Femur (tissue), 1 donor: ENCODE data around the gene MLLT10.
A peak's percentile ranks its signal among the peaks of the same experiment; 100 is the strongest.

Source experiments
- DNase-seq: peaks from one replicate; pipeline ENCODE4 v3.0.0-alpha.2; 2017

The MLLT10 gene

DNA sequence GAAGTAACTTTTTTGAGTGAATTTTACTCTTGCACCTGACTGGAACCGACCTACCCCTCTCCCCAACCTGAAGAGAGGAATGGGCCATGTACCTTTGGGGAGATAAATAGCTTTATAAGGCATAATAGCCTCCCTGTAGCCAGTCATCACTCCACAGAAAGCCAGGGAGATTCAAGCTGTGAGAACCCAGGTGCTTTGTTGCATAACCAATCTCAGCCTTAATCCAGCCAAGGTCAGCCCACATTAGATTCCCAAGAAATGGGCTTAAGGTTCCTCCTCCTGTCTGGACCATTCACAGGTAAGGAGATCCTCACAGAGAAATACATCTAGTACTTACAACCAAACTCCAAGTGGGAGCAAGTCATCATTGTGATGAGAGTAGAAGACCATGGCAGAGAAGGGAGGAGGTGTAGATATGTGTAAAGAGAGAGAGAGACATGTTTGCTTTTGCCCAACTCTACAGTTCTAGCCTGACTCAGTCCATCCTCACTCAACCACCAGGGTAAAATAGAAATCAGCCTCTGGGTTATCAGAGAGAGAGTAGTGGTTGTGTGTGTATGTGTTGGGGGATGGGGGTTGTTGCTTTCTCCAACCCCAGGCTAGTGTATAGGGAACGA, 32.2 kb upstream of the MLLT10 start:
- DNase-seq = no peak

DNA sequence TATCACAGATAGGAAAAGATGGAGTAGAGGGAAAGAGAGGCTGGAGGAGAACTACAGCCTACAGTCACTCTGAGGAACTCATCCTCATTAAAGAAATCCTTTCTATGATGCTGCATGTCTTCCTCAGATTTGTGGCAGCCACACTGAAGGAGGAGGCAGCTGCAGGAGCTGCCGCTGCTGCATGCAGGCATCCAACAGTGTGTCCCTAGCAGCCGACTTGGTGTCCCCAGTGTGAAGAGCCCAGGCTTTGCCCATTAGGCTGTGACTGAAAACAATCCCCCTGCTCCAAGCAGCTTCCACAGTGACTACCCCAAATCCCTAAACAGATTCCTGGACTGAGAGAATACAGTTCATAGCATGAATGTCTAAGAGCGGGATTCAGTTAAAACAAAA, 31.7 kb upstream of the MLLT10 start:
- no peak for DNase-seq

DNA sequence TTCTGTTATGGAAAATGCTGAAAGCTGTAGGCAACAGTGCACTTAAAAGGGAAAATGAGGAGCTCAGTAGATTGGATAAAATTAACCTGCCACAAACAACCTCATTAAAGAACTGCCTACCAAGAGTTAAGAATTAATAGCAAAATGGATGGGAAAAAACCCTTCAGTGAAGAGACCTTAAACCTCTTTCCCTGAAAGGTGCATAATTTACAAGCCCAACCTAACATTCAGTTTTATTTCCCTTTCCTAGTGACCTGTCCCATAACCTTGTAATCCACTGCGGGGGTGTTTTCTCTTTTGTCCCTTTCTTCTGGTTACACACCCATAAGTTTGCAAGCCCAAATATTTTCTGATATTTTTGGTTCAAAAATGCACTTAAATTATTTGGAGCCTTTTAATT, 30.5 kb upstream of the MLLT10 start:
- no peak for DNase-seq

DNA sequence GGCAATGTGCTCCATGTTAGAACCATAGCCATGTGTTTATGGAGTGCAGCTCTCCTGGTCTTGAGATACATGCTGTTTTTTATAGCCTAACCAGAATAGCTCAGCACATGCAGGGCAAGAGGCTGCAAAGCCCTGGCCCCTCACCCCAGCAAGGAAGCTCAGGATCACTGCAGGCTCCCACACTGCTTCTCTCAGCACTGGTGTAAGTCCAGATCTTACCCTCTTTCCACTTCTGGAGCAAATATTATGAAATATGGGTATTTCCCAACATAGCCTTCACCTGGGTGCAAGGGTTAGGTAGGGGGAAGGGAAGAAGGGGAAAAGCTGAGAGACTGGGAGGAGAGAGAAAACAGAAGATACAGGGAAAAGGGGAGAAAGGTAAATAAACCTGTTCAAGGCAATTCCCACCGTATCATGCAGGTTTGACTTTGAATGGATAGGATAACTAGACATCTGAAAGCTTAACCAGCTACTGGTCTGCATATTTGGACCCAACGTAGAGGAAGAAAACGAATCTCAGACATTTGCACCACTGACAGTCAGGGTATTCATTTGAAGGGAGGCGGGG, 28.2 kb upstream of the MLLT10 start:
- DNase-seq = no peak

DNA sequence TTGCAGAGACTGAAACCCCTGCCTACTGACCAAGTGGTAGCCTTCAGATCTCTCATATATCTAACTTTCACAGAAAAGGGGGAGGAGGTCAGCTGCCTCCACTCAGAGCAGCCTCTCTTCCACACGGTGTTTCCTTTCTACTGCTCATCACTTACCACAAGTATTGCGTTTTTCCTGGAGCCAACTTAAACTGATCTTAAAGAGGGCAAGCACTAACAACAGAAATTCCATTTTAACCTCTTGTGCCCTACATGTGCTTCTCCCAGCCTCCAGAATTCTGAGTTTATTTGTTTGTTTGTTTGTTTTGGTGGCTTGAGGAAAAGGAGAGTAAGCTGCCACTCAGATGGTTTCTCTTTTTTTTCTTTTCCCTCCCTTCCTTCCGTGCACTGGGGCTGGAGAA, 27.7 kb upstream of the MLLT10 start:
- DNase-seq = no peak

DNA sequence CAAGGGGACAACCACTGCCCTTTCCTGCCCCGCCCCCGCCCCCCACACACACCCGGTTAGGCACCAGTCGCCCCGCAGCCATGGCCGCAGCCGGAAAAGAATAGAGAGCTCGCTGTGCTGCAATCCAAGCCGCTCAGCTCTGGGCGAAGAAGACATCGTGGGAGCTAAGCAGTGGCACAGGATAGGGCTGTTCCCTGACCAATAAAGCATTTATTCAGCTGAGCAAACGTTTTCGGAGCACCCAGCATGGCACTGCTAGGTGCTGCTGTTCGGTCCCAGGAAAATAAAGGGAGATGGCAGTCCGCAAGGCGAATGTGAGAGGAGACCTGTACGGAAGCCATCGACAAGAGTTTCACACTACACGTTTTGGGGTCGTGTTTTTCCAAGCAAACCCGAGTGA, 26.9 kb upstream of the MLLT10 start:
- DNase-seq = no peak

DNA sequence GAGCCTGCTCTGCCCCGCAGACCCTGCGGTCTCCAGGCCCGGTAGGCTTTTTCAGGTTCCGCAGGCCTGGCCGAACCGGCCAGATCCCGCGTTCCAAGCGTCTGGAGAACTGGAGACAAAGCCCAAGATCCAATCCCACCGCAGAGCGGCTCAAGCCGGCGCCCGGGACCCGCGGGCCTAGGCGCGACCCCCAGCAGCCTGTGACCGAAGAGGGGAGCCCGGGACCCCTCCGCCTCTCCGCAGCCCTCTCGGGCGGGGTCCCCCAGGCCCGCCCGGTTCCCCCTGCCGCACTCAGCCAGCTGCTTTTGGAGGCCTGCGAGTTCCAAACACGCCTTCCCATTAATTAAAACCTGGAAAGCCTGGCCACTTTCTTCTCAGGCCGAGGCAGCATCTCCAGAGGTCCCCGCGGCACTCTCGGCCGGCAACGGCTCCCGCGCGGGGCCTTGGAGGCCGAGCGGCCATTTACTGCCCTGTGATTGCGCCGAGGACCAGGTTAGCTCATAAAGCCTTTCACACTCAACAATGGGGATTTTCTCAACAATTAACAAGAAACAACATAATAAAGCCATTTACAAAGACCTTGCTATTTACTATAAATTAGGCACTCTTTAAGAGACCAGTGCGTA, 25.2 kb upstream of the MLLT10 start:
- peak; percentile 26 for DNase-seq

DNA sequence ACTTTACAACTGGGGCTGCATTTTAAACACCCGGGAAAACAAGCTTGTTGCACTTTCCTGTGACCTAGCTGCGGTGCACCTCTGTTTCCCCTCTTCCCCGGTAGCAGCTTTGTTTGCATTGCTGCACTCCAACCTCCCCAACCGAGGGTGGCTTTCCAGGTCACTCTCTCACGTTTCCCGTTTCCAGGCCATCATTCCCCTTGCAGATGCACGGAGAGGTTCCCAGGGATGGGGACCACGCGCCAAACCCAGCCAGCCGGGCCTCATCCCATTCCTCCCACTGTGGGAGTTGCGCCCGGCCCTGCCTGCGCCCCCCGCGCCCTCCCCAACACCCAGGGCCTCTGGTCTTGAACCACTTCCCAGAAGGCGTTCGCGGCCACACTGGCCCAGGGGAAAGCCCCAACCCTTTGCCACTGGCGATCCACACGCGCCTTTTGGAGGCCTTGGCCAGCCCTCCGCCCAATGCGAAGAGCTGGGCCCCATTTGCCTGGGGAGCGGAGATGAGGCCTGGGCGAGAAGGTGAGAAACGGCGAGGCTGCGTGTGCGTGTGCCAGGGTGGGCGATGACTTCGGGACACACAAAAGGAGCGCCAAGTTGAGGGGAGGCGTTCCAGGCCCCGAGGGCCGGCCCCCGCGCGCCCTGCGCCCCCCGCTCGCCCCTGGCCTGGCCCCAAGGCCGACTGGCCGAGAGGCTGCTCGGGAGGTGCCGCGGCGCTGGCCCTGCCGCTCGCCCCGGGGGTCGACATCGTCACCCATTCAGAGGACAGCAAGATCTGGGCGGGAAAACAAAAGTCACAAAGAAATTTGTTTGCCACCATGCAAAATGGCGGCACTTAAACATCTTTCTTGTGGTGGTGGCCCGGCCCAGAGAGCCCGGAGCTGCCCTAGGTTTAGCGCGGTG, 24.4 kb upstream of the MLLT10 start:
- DNase-seq = peak; percentile 54

DNA sequence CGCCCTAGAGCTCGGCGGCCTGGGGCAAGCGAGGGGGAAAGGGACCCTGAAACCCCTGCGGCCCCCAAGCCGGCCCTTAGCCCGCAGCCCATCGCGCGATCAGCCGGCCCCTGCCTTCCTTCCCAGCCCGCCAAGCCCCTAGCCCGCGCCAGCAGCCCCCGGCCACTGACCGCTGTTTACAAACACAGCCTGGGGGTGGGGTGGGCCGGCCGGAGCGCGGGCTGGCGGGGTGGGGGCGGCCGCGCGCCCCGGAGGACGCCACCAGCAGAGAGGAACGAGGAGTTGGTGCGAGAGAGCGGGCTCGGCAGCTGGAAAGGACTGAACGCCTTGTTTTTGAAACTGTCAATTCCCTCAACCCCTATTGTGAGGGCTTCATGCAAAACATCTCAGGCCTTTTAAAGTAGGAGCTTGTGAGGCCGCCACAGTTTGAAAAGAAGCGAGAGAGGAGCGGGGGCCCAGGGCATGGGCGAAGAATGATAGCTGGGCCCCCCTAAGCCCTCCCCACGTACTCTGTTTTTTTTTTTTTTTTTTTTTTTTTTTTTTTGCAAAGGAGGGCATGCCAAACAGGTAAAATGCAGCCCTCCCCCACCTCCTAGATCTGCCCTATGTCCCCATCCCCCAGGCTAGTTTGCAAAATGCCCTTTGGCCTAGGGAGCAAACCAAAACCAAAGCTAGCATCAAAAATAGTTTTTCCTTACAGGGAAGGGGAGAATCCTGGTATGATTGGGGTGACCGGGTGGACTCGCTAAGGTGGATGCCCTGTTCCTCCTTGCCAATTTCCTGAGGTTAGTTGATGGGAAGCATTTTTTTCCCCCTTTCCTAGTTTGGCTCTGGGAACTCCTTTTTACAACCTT, 23.6 kb upstream of the MLLT10 start:
- DNase-seq = peak; percentile 58

DNA sequence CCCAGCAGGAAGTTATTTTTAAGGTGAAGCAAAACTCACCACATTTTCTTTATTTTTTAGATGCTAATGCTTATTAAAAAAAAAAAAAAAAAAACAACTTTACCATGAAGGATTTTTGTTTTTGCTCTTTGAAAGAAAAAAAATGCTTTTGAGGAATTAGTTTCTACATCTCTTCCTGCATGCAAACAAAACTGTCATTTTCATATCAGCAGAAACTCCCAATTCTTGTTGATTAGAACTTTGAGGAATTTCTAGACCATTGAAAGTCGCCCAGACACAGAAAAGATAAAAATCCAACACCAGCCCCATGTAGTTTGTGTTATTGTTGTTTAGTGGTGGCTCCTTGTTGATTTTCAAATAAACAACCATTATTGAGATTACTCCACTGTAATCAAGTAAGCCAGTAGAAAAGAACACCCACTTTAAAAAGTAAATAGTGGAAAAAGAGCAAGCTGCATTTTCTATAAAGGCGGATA, 22.9 kb upstream of the MLLT10 start:
- no peak for DNase-seq

DNA sequence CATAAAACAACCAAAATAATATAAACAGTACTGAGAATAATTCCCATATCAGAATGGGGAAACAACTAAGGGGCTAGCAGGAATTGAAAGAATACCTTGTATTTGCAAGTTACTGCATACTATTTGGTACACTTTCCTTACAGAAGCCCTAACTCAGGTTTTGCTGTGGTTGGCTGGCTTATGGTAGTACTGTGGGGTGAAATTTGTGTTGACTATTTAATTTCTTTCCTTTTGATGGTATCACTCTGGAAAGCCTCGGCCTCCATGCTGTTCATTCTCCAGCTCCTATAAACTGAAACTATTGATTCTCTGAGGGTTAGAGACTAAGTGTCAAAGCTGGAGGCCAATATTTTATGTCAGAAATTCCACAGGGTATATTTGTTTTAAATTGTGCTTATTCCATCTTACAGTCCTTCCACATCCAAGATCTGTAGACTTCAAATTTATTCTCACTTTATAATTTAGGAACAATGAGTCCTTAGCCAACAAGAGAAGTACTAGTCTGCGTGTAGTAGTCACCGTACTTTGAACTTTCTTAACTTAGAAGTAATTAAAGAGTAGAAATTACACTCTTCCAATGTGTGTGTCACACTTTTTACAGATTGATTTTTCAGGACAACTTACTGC, 22.0 kb upstream of the MLLT10 start:
- DNase-seq = no peak

DNA sequence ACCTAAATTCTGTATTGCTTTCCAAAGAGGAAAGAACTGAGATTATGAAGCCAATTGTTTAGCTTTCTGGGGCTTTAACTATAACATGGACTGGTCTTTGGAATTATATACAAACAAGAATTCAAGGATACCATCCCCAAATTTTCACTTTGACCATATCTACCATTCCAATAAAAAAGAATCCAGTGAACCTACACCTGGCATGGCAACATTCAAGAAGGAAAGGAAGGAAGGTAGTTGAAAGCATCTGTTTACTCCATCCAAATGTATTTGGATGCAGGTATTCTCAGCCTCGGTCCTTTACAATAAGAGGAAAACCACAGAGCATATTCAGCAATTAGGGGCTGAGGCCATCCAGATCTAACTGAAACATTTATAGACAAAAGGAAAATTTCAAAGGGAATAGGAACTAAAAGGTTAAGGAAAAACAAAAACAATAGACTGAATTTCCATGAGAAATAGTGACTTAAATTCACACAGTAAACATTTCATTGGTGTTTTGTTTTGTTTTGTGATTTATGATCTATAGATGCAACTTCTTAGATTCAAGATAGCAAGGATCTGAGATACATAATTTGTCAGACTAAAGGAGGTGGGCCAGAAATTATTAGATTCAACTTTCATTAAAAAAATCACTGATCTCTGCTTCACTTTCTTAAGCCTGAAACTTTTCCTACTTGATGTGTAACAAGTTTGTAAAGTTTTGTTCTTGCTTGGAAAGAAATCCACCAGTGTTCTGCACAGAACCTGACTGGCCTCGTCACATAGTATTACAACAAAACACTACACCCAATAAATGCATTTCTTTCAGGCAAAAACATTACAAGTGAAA, 21.2 kb upstream of the MLLT10 start:
- no peak for DNase-seq

DNA sequence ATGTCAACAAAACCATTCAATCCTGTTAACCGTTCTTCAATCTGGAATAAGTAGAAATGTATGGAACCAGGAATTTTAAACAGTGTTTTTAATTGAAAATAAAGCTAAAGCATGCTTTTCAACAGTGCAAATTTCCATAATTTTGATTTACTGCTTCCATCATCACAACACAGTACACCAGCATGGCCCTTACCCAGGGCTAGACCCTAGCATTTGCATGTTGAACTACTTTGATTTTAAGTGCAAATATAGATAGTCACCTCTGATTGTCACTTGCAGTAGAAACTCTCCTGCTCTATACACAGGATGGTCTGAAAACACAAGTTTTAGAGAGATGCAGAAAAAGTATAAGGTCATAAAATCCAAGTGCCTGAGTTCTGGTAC, 20.6 kb upstream of the MLLT10 start:
- DNase-seq = no peak

DNA sequence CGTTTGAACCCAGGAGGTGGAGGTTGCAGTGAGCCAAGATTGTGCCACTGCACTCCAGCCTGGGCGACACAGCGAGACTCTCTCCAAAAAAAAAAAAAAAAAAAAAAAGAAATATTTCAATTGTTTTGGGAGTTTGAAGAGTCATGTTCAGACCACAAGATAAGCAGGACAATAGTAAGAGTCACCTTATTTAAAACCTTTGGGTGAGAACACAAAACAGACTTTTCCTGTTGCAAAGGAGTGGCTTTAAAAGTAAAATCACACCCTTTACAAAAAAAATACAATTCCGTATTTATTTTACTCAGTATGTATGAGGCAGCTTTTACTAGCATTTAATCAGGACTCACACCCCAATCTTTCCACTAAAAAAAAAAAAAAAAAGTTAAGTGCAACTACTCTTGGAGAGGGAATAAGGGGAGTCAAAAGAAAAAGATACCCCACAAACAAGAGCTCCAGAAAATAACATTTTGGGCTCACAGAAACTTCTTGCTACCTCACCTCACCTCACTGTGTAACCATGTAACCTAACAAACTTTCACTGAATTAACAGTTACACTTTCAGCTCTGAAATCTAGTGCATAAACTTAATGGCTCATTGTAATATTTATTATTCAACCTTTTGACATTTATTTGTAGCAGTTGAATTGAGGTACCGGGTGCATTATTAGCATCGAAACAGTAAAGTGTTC, 19.8 kb upstream of the MLLT10 start:
- DNase-seq = no peak

DNA sequence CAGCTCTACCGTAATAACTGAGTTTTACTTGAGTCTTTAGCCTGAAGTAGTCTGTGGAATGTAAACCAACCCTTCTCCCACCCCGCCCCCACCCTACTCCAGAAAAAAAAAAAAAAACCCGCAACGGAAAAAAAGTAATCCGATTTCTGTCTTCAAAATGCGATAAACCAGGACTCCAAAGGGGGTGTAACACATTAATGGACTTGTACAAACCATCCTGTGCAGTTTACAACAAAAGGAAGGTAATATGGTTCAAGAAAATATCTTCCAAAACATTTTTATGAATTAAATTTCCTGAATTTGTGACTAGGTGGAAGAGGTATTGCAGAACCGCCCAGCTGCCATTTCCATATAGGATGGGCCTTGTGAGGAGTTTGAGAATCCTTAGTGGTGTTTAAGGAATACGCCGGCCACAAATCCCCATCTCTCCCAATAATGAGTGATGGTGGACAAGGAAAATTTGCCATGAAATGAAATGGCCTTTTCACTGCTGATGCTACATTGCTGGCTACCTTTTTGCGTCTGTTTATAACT, 19.1 kb upstream of the MLLT10 start:
- no peak for DNase-seq

DNA sequence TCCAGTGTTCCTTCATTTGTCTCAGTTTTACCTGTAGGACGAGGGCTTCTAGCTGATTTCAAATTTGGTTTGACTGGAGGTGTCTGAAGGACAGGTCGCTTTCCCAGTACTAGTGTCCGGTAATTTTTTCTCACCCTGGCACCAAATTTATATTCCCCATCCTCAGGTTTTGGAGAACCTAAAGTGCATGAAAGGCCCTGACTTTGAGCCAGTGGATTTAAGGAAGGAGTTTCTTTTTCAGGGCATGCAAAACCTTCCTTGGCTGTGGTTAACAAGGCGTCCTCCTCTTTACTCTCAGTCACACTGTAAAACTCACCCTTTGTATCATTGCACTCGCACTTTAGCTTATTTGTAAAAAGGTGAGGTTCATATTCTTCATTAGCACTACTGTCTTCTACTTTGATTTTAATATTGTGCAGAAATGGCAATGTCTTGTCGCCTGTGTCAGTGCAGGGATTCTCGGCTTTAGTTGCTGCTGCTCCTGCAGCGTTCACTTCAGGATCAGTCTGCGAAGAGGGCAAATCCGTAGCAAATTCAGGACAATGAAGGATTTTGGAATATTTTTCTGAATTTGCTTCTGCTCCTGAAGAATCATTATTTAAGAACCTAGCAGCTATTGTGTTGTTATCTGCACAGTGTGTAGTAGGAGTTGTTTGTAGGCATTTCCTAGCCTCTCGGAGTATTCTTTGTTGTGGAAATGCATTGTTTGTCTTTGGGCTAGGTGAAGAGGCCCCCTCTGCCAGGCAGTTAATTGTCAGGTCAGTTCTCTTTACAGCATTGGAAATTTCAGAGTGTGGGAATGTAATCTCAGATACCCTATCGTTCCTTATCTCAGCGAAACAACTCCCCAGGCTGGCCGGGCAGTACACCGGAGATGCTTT, 18.4 kb upstream of the MLLT10 start:
- DNase-seq = no peak

DNA sequence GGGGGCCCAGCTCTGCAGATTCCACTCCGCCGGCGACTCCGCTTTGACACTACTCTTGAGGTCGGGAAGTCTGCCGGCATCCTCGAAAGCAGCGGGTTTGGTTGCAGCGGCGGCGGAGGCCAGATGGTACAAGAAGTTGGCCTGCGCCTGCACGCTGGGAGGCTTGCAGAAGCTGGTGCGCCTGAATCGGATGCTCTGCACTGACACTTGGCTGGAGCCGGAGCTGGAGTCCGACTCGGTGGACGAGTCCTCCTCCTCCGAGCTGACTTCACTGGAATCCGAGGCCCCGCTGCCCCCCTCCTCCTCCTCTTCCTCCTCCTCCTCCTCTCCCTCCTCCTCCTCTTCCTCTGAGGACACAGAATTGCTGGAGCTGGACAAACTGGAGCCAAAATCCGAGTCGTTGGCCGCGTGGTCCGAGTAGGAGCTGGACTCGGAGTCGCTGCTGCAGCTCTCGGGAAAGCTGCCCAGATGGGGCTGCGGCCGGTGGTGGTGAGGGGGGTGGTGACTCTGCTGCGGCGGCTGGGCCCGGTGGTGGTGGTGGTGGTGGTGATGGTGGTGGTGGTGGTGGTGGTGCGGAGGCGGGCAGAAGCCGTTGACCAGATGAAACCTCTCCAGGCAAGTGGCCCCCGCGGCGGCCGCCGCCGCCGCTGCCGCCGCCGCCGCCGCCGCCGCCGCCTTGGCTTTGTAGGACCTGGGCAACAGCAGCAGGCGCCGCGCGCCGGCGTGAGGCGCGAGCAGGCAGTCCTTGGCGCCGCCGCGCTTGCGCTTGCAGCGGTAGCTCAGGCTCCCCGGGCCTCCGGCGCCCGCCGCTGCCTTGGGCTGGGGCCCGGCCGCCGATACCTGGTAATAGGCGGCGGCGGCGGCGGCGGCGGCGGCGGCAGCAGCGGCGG, 17.5 kb upstream of the MLLT10 start:
- peak; percentile 81 for DNase-seq
